Neural progenitor cell (in vitro differentiated cells): ENCODE data around the gene NFATC1. TPM values are rescaled to one million over a fixed set of nuclear protein-coding genes. Genes with fewer than 3 reads are reported as not detected.

ENCODE experiments used
- DNase-seq: peaks from one replicate; pipeline ENCODE4 v3.0.0-alpha.2; 2016; ENCODE audit warnings: low spot score
- H2AFZ ChIP-seq: fragments of 200-600 bp; sonication (generic); replicated peaks from 2 replicates; pipeline ENCODE4 v1.6.1; 2016; ENCODE audit warnings: antibody characterized with exemption
- H3F3A ChIP-seq: fragments of 200-600 bp; sonication (generic); 2 replicates; pipeline ENCODE4 v1.6.1; 2016; ENCODE audit warnings: antibody characterized with exemption, low read depth
- H3K27ac ChIP-seq: fragments of 200-600 bp; sonication (generic); 2 replicates; pipeline ENCODE4 v1.5.1; 2016; ENCODE audit warnings: mild to moderate bottlenecking
- H3K27me3 ChIP-seq: fragments of 200-600 bp; sonication (generic); 2 replicates; pipeline ENCODE4 v1.6.1; 2016; ENCODE audit warnings: mild to moderate bottlenecking, moderate library complexity
- H3K36me3 ChIP-seq: fragments of 200-600 bp; sonication (generic); 2 replicates; pipeline ENCODE4 v1.5.1; 2016
- H3K4me1 ChIP-seq: fragments of 200-600 bp; sonication (generic); 2 replicates; pipeline ENCODE4 v1.6.1; 2016; ENCODE audit warnings: mixed run types
- H3K4me2 ChIP-seq: fragments of 200-600 bp; sonication (generic); 2 replicates; pipeline ENCODE4 v1.6.1; 2016
- H3K4me3 ChIP-seq: fragments of 200-600 bp; sonication (generic); 2 replicates; pipeline ENCODE4 v1.5.1; 2016
- H3K79me2 ChIP-seq: fragments of 200-600 bp; sonication (generic); 2 replicates; pipeline ENCODE4 v1.6.1; 2016; ENCODE audit warnings: low read depth
- H3K9ac ChIP-seq: fragments of 200-600 bp; sonication (generic); 2 replicates; pipeline ENCODE4 v1.6.1; 2016
- H3K9me3 ChIP-seq: fragments of 200-600 bp; sonication (generic); 2 replicates; pipeline ENCODE4 v1.5.1; 2016; ENCODE audit warnings: low read depth
- H4K20me1 ChIP-seq: fragments of 200-600 bp; sonication (generic); 2 replicates; pipeline ENCODE4 v1.6.1; 2016; ENCODE audit warnings: low read depth
- H3K27ac Mint-ChIP-seq: 3 replicates; pipeline ENCODE4 v1.8.0; 2021; ENCODE audit warnings: mixed read lengths
- H3K27me3 Mint-ChIP-seq: 2 replicates; pipeline ENCODE4 v1.8.0; 2022; ENCODE audit warnings: low read depth, mild to moderate bottlenecking, inconsistent platforms, moderate library complexity, mixed read lengths; ENCODE audit not compliant: insufficient read depth
- H3K36me3 Mint-ChIP-seq: 3 replicates; pipeline ENCODE4 v1.8.0; 2021; ENCODE audit warnings: mixed read lengths
- H3K4me1 Mint-ChIP-seq: 3 replicates; pipeline ENCODE4 v1.8.0; 2021; ENCODE audit warnings: mixed read lengths
- H3K4me3 Mint-ChIP-seq: 3 replicates; pipeline ENCODE4 v1.8.0; 2021; ENCODE audit warnings: mild to moderate bottlenecking, moderate library complexity, mixed read lengths
- H3K9me3 Mint-ChIP-seq: 3 replicates; pipeline ENCODE4 v1.8.0; 2020; ENCODE audit warnings: mixed read lengths
- EZH2 ChIP-seq: fragments of 200-600 bp; sonication (generic); IDR thresholded peaks from 2 replicates; pipeline ENCODE4 v1.6.1; 2017; ENCODE audit warnings: antibody characterized with exemption, mild to moderate bottlenecking, moderate library complexity
- EZH2phosphoT487 ChIP-seq: fragments of 200-600 bp; sonication (generic); IDR thresholded peaks from 2 replicates; pipeline ENCODE4 v1.6.1; 2017; ENCODE audit warnings: antibody characterized with exemption
- total RNA-seq: library from RNA; depleted of rRNA; stranded (reverse); fragments of >200 nt; gene quantifications from 2 replicates; pipeline ENCODE4 v1.2.3, GENCODE V29; 2015; ENCODE audit warnings: low replicate concordance
- TF ChIP-seq, protein P1 (sequence below): fragments of 200-600 bp; sonication (generic); IDR thresholded peaks from 2 replicates; pipeline ENCODE4 v1.5.1; 2017; ENCODE audit warnings: antibody characterized with exemption, mild to moderate bottlenecking

NFATC1 gene
- total RNA-seq, 1 donor from 2014 or later, result 2.3 TPM

DNA sequence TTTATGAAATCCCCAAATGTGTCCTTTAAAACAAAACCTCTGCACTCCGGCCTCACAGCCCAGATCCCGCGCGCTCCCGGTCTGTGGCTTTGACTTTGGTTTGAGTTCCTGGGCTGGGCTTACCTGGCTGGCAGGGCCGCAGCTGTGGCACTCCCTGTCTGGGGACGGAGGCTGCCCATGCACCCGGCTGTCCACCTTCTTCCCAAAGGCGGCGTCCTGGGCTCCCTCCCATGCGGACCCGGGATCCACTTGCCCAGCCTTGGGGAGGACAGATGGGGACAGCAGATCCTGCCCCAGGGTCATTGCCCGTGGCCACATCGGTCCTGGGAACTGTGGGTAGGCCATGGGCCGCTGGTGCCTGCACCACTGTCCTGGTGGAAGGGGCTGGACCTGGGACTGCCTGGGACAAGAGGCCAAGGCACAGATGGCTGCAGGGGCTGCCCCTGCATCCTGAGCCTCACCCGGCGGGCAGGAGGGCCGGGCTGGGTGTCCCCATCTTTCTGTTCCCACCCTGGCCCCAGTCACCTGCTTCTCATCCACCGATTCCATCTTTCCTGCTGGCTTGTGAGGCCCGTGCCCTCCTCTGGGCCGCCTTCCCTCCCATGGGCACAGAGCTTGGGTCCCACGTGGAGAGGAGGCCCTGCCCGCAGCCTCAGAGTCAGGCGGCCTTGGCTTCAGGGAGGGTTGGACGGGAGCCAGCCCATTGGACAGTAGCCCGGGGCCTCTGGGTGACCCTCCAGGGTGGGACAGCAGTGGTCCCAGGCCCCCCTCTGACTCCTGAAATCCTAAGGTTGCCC, 27.7 kb downstream of the NFATC1 start:
- Mint-ChIP-seq H3K27ac (no peak overlapping the region), H3K27me3 (peaks cover 8% of the 10 kb centered on the region)
- TF ChIP-seq EZH2 (no peak), EZH2phosphoT487 (no peak)
- TF ChIP-seq, protein P1, sequence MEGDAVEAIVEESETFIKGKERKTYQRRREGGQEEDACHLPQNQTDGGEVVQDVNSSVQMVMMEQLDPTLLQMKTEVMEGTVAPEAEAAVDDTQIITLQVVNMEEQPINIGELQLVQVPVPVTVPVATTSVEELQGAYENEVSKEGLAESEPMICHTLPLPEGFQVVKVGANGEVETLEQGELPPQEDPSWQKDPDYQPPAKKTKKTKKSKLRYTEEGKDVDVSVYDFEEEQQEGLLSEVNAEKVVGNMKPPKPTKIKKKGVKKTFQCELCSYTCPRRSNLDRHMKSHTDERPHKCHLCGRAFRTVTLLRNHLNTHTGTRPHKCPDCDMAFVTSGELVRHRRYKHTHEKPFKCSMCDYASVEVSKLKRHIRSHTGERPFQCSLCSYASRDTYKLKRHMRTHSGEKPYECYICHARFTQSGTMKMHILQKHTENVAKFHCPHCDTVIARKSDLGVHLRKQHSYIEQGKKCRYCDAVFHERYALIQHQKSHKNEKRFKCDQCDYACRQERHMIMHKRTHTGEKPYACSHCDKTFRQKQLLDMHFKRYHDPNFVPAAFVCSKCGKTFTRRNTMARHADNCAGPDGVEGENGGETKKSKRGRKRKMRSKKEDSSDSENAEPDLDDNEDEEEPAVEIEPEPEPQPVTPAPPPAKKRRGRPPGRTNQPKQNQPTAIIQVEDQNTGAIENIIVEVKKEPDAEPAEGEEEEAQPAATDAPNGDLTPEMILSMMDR, result no peak

DNA sequence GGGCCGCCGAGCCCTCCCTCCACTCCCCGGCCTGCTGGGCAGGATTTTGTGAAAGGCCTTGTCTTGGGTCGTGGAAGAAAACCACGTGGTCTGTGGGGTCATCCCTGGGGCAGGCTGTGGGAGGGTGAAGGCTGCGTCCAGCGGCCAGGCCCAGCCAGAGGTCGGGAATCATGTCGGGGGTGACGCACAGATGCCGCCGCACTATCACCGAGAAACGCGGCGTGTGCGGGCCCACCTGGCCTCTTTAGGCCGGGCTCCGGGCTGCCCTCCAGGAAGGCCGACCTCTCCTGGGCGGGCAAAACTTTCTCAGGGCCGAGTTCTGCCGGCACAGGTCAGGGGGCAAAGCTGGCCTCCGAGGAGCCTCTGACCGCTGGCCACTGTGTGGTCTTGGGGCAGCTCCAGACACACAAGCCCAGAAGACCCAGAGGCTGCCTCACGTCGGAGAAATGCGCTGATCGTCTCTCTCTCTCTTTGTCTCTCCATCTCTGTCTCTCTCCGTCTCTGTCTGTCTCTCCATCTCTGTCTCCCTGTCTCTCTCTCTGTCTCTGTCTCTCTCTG, 28.4 kb downstream of the NFATC1 start:
- no peak overlapping the region for H3K4me3 ChIP-seq
- H3K36me3 ChIP-seq, result no peaks in the 10 kb centered on the region
- no peaks in the 10 kb centered on the region for H4K20me1 ChIP-seq
- H2AFZ ChIP-seq, result no peak overlapping the region
- DNase-seq, result no peak
- Mint-ChIP-seq H3K27me3 (peaks cover 8% of the 10 kb centered on the region), H3K27ac (no peak overlapping the region), H3K4me1 (peaks cover 31% of the 10 kb centered on the region), H3K36me3 (peaks cover 1% of the 10 kb centered on the region), H3K9me3 (no peaks in the 10 kb centered on the region), H3K4me3 (no peak overlapping the region)
- H3K27me3 ChIP-seq, result no peaks in the 10 kb centered on the region
- H3K9ac ChIP-seq, result no peak overlapping the region
- H3K4me2 ChIP-seq, result no peak overlapping the region
- TF ChIP-seq EZH2phosphoT487 (no peak), EZH2 (no peak)
- TF ChIP-seq, protein P1, result no peak
- H3K27ac ChIP-seq, result no peak overlapping the region
- no peaks in the 10 kb centered on the region for H3K79me2 ChIP-seq
- H3F3A ChIP-seq, result peaks cover 14% of the 10 kb centered on the region
- H3K9me3 ChIP-seq, result no peaks in the 10 kb centered on the region
- peaks cover 8% of the 10 kb centered on the region for H3K4me1 ChIP-seq

More for the DNA sequence above, 27.7 kb downstream of the NFATC1 start:
- DNase-seq, result no peak
- Histone ChIP-seq H3K4me3 (no peak overlapping the region), H3K79me2 (no peaks in the 10 kb centered on the region), H3K4me1 (peaks cover 8% of the 10 kb centered on the region), H3K9me3 (no peaks in the 10 kb centered on the region), H3F3A (peaks cover 14% of the 10 kb centered on the region), H3K4me2 (no peak overlapping the region), H4K20me1 (no peaks in the 10 kb centered on the region), H3K9ac (no peak overlapping the region), H2AFZ (no peak overlapping the region), H3K36me3 (no peaks in the 10 kb centered on the region), H3K27ac (no peak overlapping the region), H3K27me3 (no peaks in the 10 kb centered on the region)
- Mint-ChIP-seq H3K4me3 (no peak overlapping the region), H3K4me1 (peaks cover 29% of the 10 kb centered on the region), H3K9me3 (no peaks in the 10 kb centered on the region), H3K36me3 (peaks cover 1% of the 10 kb centered on the region)

DNA sequence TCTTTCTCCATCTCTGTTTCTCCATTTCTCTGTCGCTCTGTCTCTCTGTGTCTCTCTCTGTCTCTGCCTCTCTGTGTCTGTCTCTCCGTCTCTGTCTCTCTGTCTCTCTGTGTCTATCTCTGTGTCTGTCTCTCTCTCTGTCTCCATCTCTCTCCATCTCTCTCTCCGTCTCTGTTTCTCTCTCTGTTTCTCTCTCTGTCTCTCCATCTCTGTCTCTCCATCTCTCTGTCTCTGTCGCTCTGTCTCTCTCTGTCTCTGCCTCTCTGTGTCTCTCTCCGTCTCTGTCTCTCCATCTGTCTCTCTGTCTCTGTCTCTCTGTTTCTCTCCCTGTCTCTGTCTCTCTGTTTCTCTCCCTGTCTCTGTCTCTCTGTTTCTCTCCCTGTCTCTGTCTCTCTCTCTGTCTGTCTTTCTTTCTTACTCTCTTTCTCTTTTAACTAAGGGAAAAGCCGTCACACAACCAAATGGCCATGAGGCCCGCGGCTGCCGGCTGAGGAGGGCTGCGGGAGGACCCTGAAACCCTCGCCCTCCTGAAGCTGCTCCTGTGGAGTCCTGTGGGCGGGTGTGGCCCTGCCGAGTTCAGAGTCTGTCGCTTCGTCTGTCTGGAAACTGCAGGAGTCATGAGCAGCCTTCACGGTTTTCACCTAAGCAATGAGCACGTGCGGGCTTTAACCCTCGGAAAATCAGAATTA, 29.3 kb downstream of the NFATC1 start:
- H3F3A ChIP-seq, result peaks cover 14% of the 10 kb centered on the region
- H3K4me1 ChIP-seq, result peaks cover 8% of the 10 kb centered on the region
- no peaks in the 10 kb centered on the region for H3K27me3 ChIP-seq
- peaks cover 5% of the 10 kb centered on the region for H3K27me3 Mint-ChIP-seq
- H3K36me3 Mint-ChIP-seq, result no peaks in the 10 kb centered on the region
- no peaks in the 10 kb centered on the region for H3K79me2 ChIP-seq
- no peak for DNase-seq
- no peaks in the 10 kb centered on the region for H3K36me3 ChIP-seq
- peaks cover 31% of the 10 kb centered on the region for H3K4me1 Mint-ChIP-seq
- H3K27ac ChIP-seq, result no peak overlapping the region
- H3K9ac ChIP-seq, result no peak overlapping the region
- H3K9me3 Mint-ChIP-seq, result no peaks in the 10 kb centered on the region
- TF ChIP-seq EZH2 (no peak), EZH2phosphoT487 (no peak)
- TF ChIP-seq, protein P1, result no peak
- H3K4me2 ChIP-seq, result no peak overlapping the region
- H4K20me1 ChIP-seq, result no peaks in the 10 kb centered on the region
- H2AFZ ChIP-seq, result no peak overlapping the region
- H3K27ac Mint-ChIP-seq, result no peak overlapping the region
- no peaks in the 10 kb centered on the region for H3K9me3 ChIP-seq
- no peak overlapping the region for H3K4me3 Mint-ChIP-seq
- H3K4me3 ChIP-seq, result no peak overlapping the region
